ENCODE measurements around the gene RALGAPA2. TPM values are rescaled to one million over a fixed set of nuclear protein-coding genes. Genes with fewer than 3 reads are reported as not detected.

The RALGAPA2 gene
- polyA plus RNA-seq, 1 donor from 2014 or later = 21.8 TPM

DNA sequence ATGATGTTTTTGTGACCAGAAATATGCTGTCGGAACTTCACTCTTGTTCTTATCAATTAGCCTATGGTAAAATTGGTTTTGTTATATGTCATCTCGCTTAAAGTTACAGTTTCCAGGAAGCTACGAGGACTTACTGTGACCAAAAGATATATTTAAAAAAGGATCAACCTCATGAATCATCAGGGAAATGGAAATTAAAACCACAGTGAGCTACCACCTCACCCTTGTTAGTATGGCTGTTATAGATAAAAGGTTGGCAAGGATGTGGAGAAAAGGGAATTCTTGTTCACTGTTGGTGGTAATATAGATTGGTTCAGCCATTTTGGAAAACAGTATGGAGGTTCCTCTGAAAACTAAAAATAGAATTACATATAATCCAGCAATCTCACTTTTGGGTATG is 358.9 kb downstream of the RALGAPA2 start:
- H3K9me2 ChIP-seq (ENCODE audit: insufficient read depth, low read length) = no peaks in the 10 kb centered on the region
- H4K20me1 ChIP-seq (ENCODE audit: insufficient read depth) = no peaks in the 10 kb centered on the region
- H3K9ac ChIP-seq (ENCODE audit: low read length) = no peak overlapping the region
- no peaks in the 10 kb centered on the region for H3K79me2 ChIP-seq (replicated peaks; ENCODE audit: insufficient read depth, low read length)
- no peaks in the 10 kb centered on the region for H3F3A ChIP-seq (ENCODE audit: insufficient read depth, low read length, poor library complexity, severe bottlenecking)
- H3K27ac ChIP-seq (ENCODE audit: low read length) = no peak overlapping the region
- TF ChIP-seq, protein P1, sequence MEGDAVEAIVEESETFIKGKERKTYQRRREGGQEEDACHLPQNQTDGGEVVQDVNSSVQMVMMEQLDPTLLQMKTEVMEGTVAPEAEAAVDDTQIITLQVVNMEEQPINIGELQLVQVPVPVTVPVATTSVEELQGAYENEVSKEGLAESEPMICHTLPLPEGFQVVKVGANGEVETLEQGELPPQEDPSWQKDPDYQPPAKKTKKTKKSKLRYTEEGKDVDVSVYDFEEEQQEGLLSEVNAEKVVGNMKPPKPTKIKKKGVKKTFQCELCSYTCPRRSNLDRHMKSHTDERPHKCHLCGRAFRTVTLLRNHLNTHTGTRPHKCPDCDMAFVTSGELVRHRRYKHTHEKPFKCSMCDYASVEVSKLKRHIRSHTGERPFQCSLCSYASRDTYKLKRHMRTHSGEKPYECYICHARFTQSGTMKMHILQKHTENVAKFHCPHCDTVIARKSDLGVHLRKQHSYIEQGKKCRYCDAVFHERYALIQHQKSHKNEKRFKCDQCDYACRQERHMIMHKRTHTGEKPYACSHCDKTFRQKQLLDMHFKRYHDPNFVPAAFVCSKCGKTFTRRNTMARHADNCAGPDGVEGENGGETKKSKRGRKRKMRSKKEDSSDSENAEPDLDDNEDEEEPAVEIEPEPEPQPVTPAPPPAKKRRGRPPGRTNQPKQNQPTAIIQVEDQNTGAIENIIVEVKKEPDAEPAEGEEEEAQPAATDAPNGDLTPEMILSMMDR (IDR thresholded peaks at IDR 0.05; ENCODE audit: poor library complexity, severe bottlenecking) = no peak
- TF ChIP-seq SMC3 (conservative IDR thresholded peaks at IDR 0.05; ENCODE audit: poor library complexity) = no peak
- TF ChIP-seq, protein P2, sequence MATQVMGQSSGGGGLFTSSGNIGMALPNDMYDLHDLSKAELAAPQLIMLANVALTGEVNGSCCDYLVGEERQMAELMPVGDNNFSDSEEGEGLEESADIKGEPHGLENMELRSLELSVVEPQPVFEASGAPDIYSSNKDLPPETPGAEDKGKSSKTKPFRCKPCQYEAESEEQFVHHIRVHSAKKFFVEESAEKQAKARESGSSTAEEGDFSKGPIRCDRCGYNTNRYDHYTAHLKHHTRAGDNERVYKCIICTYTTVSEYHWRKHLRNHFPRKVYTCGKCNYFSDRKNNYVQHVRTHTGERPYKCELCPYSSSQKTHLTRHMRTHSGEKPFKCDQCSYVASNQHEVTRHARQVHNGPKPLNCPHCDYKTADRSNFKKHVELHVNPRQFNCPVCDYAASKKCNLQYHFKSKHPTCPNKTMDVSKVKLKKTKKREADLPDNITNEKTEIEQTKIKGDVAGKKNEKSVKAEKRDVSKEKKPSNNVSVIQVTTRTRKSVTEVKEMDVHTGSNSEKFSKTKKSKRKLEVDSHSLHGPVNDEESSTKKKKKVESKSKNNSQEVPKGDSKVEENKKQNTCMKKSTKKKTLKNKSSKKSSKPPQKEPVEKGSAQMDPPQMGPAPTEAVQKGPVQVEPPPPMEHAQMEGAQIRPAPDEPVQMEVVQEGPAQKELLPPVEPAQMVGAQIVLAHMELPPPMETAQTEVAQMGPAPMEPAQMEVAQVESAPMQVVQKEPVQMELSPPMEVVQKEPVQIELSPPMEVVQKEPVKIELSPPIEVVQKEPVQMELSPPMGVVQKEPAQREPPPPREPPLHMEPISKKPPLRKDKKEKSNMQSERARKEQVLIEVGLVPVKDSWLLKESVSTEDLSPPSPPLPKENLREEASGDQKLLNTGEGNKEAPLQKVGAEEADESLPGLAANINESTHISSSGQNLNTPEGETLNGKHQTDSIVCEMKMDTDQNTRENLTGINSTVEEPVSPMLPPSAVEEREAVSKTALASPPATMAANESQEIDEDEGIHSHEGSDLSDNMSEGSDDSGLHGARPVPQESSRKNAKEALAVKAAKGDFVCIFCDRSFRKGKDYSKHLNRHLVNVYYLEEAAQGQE (IDR thresholded peaks at IDR 0.05; ENCODE audit: borderline replicate concordance) = no peak
- TF ChIP-seq EP300 (conservative IDR thresholded peaks at IDR 0.05; ENCODE audit: poor library complexity, severe bottlenecking) = no peak
- no peak for TF ChIP-seq RAD21 (conservative IDR thresholded peaks at IDR 0.05)
- TF ChIP-seq EZH2 (IDR thresholded peaks at IDR 0.05; ENCODE audit: borderline replicate concordance, insufficient read depth, low read length, poor library complexity, severe bottlenecking) = no peak
- TF ChIP-seq TAF1 (IDR thresholded peaks at IDR 0.05; ENCODE audit: low read depth) = no peak
- no peak for TF ChIP-seq POLR2AphosphoS5 (IDR thresholded peaks at IDR 0.05)
- TF ChIP-seq MXI1 (conservative IDR thresholded peaks at IDR 0.05; ENCODE audit: poor library complexity, severe bottlenecking) = no peak
- peaks cover 5% of the 10 kb centered on the region for H3K9me3 ChIP-seq (ENCODE audit: low read length)
- no peak overlapping the region for H2AFZ ChIP-seq (ENCODE audit: low read depth, low read length)
- H3K27me3 ChIP-seq (ENCODE audit: insufficient read depth, low read depth, low read length) = no peaks in the 10 kb centered on the region
- H3K4me2 ChIP-seq (ENCODE audit: low read length) = no peak overlapping the region
- H3K36me3 ChIP-seq (ENCODE audit: insufficient read depth, low read length) = no peaks in the 10 kb centered on the region
- no peak overlapping the region for H3K4me3 ChIP-seq (ENCODE audit: low read length)

GRCh38 chr20:20344476-20344875 is 368.0 kb downstream of the RALGAPA2 start:
- Histone ChIP-seq H3K36me3 (ENCODE audit: insufficient read depth, low read length) (no peaks in the 10 kb centered on the region), H3K27me3 (ENCODE audit: insufficient read depth, low read depth, low read length) (no peaks in the 10 kb centered on the region), H3K4me3 (ENCODE audit: low read length) (no peak overlapping the region), H2AFZ (ENCODE audit: low read depth, low read length) (no peak overlapping the region), H3K9me3 (ENCODE audit: low read length) (no peaks in the 10 kb centered on the region), H3K9ac (ENCODE audit: low read length) (no peak overlapping the region), H3K79me2 (replicated peaks; ENCODE audit: insufficient read depth, low read length) (no peaks in the 10 kb centered on the region), H3K9me2 (ENCODE audit: insufficient read depth, low read length) (no peaks in the 10 kb centered on the region), H3F3A (ENCODE audit: insufficient read depth, low read length, poor library complexity, severe bottlenecking) (no peaks in the 10 kb centered on the region), H4K20me1 (ENCODE audit: insufficient read depth) (no peaks in the 10 kb centered on the region), H3K4me2 (ENCODE audit: low read length) (no peak overlapping the region), H3K27ac (ENCODE audit: low read length) (no peak overlapping the region)
- no peak for TF ChIP-seq RAD21 (conservative IDR thresholded peaks at IDR 0.05)
- TF ChIP-seq, protein P2 (IDR thresholded peaks at IDR 0.05; ENCODE audit: borderline replicate concordance) = no peak
- TF ChIP-seq EP300 (conservative IDR thresholded peaks at IDR 0.05; ENCODE audit: poor library complexity, severe bottlenecking) = no peak
- TF ChIP-seq POLR2AphosphoS5 (IDR thresholded peaks at IDR 0.05) = no peak
- no peak for TF ChIP-seq SMC3 (conservative IDR thresholded peaks at IDR 0.05; ENCODE audit: poor library complexity)
- no peak for TF ChIP-seq EZH2 (IDR thresholded peaks at IDR 0.05; ENCODE audit: borderline replicate concordance, insufficient read depth, low read length, poor library complexity, severe bottlenecking)
- no peak for TF ChIP-seq MXI1 (conservative IDR thresholded peaks at IDR 0.05; ENCODE audit: poor library complexity, severe bottlenecking)
- TF ChIP-seq, protein P1 (IDR thresholded peaks at IDR 0.05; ENCODE audit: poor library complexity, severe bottlenecking) = no peak
- no peak for TF ChIP-seq TAF1 (IDR thresholded peaks at IDR 0.05; ENCODE audit: low read depth)

Data from neural cell (in vitro differentiated cells).